NB4 (cell line): ENCODE results near the gene CFAP99.

Experiments
- CTCF ChIP-seq: IDR thresholded peaks from one replicate; pipeline ENCODE4 v1.5.1; 2012; ENCODE audit warnings: low read depth, low read length
- MAX ChIP-seq: IDR thresholded peaks from 2 replicates; pipeline ENCODE4 v1.6.1; 2011; ENCODE audit warnings: low read depth, low read length
- MYC ChIP-seq: IDR thresholded peaks from 2 replicates; pipeline ENCODE4 v1.6.1; 2011; ENCODE audit warnings: low read depth, low read length
- POLR2A ChIP-seq: IDR thresholded peaks from 2 replicates; pipeline ENCODE4 v1.6.1; 2011; ENCODE audit warnings: mild to moderate bottlenecking; ENCODE audit not compliant: insufficient read length; ENCODE audit errors: extremely low read depth

- TF ChIP-seq POLR2A (no peak), CTCF (no peak), MYC (no peak), MAX (no peak)
Measured at GRCh38 chr4:2399631-2400190, 19.0 kb upstream of the CFAP99 start.
